Thyroid gland (tissue), 4 donors: ENCODE measurements around the gene GLYATL1B. TPM values are rescaled to one million over a fixed set of nuclear protein-coding genes. Genes with fewer than 3 reads are reported as not detected.
"Not testable (repeated sequence)": the region's sequence is repeated elsewhere in the genome, so short reads cannot be mapped to it uniquely, and the experiment has no call there.

Source experiments
- DNase-seq, 2 donors: peaks; one replicate each; pipeline ENCODE4 v3.0.0-alpha.2; 2019
- H3K27ac ChIP-seq, 3 donors: fragments of 200-600 bp; sonication (generic); 1 replicate in 2 of 3; 2 replicates in 1 of 3; pipeline ENCODE4 v1.5.1; 2016 to 2019; ENCODE audit warnings: mild to moderate bottlenecking in 1 of 3, moderate library complexity in 1 of 3
- H3K27me3 ChIP-seq: fragments of 200-600 bp; sonication (generic); one replicate; pipeline ENCODE4 v1.5.1; 2019
- H3K36me3 ChIP-seq, 2 donors: fragments of 200-600 bp; sonication (generic); one replicate each; pipeline ENCODE4 v1.5.1; 2016 to 2019
- H3K4me1 ChIP-seq, 2 donors: fragments of 200-600 bp; sonication (generic); one replicate each; pipeline ENCODE4 v1.5.1; 2017 to 2019
- H3K4me3 ChIP-seq, 3 donors: fragments of 200-600 bp; sonication (generic); replicated peaks in 1 of 3; 1 replicate in 2 of 3; 2 replicates in 1 of 3; pipeline ENCODE4 v1.5.1; 2016; ENCODE audit warnings: mild to moderate bottlenecking in 1 of 3
- H3K9me3 ChIP-seq: fragments of 200-600 bp; sonication (generic); one replicate; pipeline ENCODE4 v1.5.1; 2017
- CTCF ChIP-seq, 6 experiments: fragments of 200-600 bp in 3 of 6; fragments of 450-650 bp in 3 of 6; sonication (generic) in 3 of 6; IDR thresholded peaks; one replicate each; pipeline ENCODE4 v1.5.1; 2016 to 2019; ENCODE audit warnings: antibody characterized with exemption in 6 of 6, mild to moderate bottlenecking in 2 of 6, inconsistent platforms in 1 of 6, moderate library complexity in 1 of 6
- POLR2A ChIP-seq, 2 donors: fragments of 450-650 bp; IDR thresholded peaks; one replicate each; pipeline ENCODE4 v1.6.1; 2017; ENCODE audit warnings: antibody characterized with exemption in 2 of 2, mild to moderate bottlenecking in 2 of 2, moderate library complexity in 1 of 2
- WGBS, 2 donors: methylation state at CpG; one replicate each; pipeline ENCODE4 v1.1.5; 2017; 5-methylcytosine and 5-hydroxymethylcytosine counted together
- intact Hi-C: fragments of 100-400 bp; cut with DNase I; formaldehyde crosslinking; loops from one replicate; pipeline ENCODE4 v1.15.1; 2023
- total RNA-seq, 4 donors: library from RNA; depleted of rRNA; stranded (reverse); fragments of >200 nt; gene quantifications; one replicate each; pipeline ENCODE4 v1.2.3, GENCODE V29; 2016

Gene GLYATL1B
- total RNA-seq, 4 donors from 2014 or later, result not detected

- H3K4me1 ChIP-seq, H3K27ac ChIP-seq, H3K9me3 ChIP-seq, DNase-seq, H3K27me3 ChIP-seq, H3K36me3 ChIP-seq, H3K4me3 ChIP-seq: not testable (repeated sequence)
- intact Hi-C loops, result loop anchor here (5.0 to 10.0 kb wide), 2 partner anchors 36 to 59 kb away; no protein-coding TSS in a partner anchor
- 77 to 82% methylated on average over 5 of the region's 5 CpGs for WGBS, 2 donors
These were observed 10.0 kb downstream of the GLYATL1B start for GRCh38 chr11:59095972-59096575.

- WGBS, 2 donors, result 92% methylated on average over 5 of the region's 5 CpGs
- H3K4me1 ChIP-seq, result peaks cover 0 to 6% of the 10 kb centered on the region in 2 donors
- DNase-seq, result peak; percentile 55 to 59
- H3K36me3 ChIP-seq, result no peaks in the 10 kb centered on the region
- H3K27me3 ChIP-seq, result no peaks in the 10 kb centered on the region
- H3K4me3 ChIP-seq, result no peak overlapping the region
- H3K27ac ChIP-seq, result no peak overlapping the region
- TF ChIP-seq CTCF (IDR thresholded peaks at IDR 0.05) (peak; percentile 13 to 65 (median 40)), POLR2A (IDR thresholded peaks at IDR 0.05) (no peak)
- intact Hi-C loops, result loop anchor here (5.0 to 10.0 kb wide), 2 partner anchors 35 to 58 kb away; no protein-coding TSS in a partner anchor
- no peaks in the 10 kb centered on the region for H3K9me3 ChIP-seq
These were observed 11.1 kb downstream of the GLYATL1B start for GRCh38 chr11:59097113-59097708.

GRCh38 chr11:59097938-59098337 is 11.8 kb downstream of the GLYATL1B start:
- H3K4me1 ChIP-seq, H3K36me3 ChIP-seq, H3K9me3 ChIP-seq, H3K27ac ChIP-seq, H3K4me3 ChIP-seq, H3K27me3 ChIP-seq, DNase-seq: not testable (repeated sequence)
- intact Hi-C loops, result loop anchor here (5.0 to 10.0 kb wide), 2 partner anchors 34 to 57 kb away; no protein-coding TSS in a partner anchor
- 56% methylated on average over 8 of the region's 8 CpGs for WGBS, 2 donors

- TF ChIP-seq CTCF (IDR thresholded peaks at IDR 0.05) (peak in 1 of 6 experiments; percentile 34), POLR2A (IDR thresholded peaks at IDR 0.05) (no peak)
- Histone ChIP-seq H3K36me3 (no peaks in the 10 kb centered on the region), H3K27ac (no peak overlapping the region), H3K4me1 (peaks cover 8 to 15% of the 10 kb centered on the region in 2 donors), H3K27me3 (no peaks in the 10 kb centered on the region), H3K4me3 (no peak overlapping the region), H3K9me3 (no peaks in the 10 kb centered on the region)
- peak; percentile 29 to 51 for DNase-seq
- 7 to 14% methylated on average over 23 of the region's 23 CpGs for WGBS, 2 donors
- intact Hi-C loops, result no loop called here
These were observed 16.2 kb downstream of the GLYATL1B start for GRCh38 chr11:59102259-59102765.

- intact Hi-C loops, result no loop called here
- TF ChIP-seq POLR2A (IDR thresholded peaks at IDR 0.05), result no peak
- TF ChIP-seq CTCF (IDR thresholded peaks at IDR 0.05), result no peak
- no peaks in the 10 kb centered on the region for H3K36me3 ChIP-seq
- H3K9me3 ChIP-seq, result no peaks in the 10 kb centered on the region
- peak within 1 kb of the TSS in 1 of 3 donors; percentile 38 for H3K4me3 ChIP-seq
- H3K27ac ChIP-seq, result no peak within 1 kb of the TSS
- DNase-seq, result peak; percentile 81
- 1 to 3% methylated on average over 33 to 51 of the region's 64 CpGs for WGBS, 2 donors
- no peaks in the 10 kb centered on the region for H3K27me3 ChIP-seq
- H3K4me1 ChIP-seq, result peaks cover 9 to 14% of the 10 kb centered on the region in 2 donors
These were observed 20.5 kb downstream of the GLYATL1B start, which contains the start of gene FAM111B for GRCh38 chr11:59106363-59107336. Gene FAM111B (plus strand): TSS chr11:59107237. CDS start chr11:59109626, 2,389 bp downstream.

- H3K4me3 ChIP-seq, intact Hi-C loops, DNase-seq, H3K9me3 ChIP-seq, H3K36me3 ChIP-seq, H3K27me3 ChIP-seq, H3K27ac ChIP-seq, H3K4me1 ChIP-seq: not testable (repeated sequence)
- WGBS, 2 donors, result 22 to 25% methylated on average over 10 of the region's 10 CpGs
These were observed 21.6 kb downstream of the GLYATL1B start for GRCh38 chr11:59107721-59108120.
